ENCODE data around the gene ALS2.

Gene ALS2

GRCh38 chr2:201754717-201755415 lies 25.9 kb downstream of the ALS2 start:
- DNase-seq (ENCODE audit: low spot score) = no peak

- DNase-seq (ENCODE audit: low spot score) = no peak
Measured at GRCh38 chr2:201751566-201751965, 29.2 kb downstream of the ALS2 start.

DNA sequence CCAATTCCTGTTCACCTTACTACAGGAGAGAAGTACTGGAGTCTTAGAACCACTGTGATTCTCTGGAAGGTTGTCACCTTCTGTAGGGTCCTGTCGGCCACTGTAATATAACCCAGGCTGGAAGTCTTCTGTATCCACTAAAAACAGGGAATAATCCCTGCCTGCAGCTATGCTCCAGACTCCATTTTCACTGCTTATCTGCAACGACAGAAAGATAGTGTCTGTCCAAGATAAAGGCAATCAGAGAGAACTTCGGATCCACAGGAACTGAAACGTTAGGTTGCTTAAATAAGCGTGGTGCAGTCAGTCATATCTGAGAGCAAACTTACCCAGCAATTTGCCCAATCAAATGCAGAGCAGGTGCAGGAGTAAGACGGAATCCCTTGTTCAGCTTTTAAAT lies 34.2 kb downstream of the ALS2 start:
- no peak for DNase-seq (ENCODE audit: low spot score)

DNA sequence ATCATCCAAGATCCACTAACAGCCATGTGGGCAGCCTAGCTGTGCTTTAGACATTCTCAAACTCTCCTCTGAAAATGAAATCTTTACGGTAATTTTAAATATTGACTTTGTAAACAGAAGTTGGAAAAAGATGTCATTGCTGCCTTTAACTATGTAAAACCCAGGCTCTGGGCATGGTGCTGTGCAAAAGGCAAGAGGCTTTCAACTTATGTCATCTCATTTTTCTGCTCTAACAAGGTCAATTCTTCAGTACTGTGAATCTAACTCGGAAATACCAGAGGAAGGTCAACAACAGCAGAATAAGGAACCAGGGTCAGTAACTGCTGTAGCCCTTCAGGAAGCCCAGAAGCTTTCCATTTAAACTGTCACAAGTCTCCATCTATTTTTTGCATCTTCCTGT lies 45.2 kb downstream of the ALS2 start:
- no peak for DNase-seq (ENCODE audit: low spot score)

GRCh38 chr2:201734111-201734510 lies 46.6 kb downstream of the ALS2 start:
- DNase-seq (ENCODE audit: low spot score) = no peak

- DNase-seq (ENCODE audit: low spot score) = no peak
Measured at GRCh38 chr2:201733544-201733943, 47.2 kb downstream of the ALS2 start.

- DNase-seq (ENCODE audit: low spot score) = no peak
Measured at GRCh38 chr2:201730651-201731285, 50.0 kb downstream of the ALS2 start.

DNA sequence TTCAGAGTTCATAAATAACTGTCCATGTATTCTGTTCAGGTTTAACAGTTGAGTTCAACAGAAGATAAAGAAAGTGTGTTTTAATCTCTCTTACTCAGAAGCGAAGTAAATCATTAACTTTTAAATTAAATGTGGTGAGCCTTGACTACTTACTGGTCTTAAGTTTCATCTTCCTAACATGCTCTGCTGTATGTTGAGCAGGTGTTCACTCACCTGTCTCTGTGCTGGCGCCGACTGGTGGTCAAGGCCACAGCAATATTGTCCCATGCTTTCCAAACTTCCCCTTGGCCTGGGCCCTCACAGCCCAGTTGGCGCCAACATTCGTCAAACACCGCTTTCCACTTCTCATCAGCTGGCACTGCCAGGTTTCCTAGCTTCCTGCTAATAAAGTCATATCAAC lies 65.3 kb downstream of the ALS2 start:
- no peak for DNase-seq (ENCODE audit: low spot score)

DNA sequence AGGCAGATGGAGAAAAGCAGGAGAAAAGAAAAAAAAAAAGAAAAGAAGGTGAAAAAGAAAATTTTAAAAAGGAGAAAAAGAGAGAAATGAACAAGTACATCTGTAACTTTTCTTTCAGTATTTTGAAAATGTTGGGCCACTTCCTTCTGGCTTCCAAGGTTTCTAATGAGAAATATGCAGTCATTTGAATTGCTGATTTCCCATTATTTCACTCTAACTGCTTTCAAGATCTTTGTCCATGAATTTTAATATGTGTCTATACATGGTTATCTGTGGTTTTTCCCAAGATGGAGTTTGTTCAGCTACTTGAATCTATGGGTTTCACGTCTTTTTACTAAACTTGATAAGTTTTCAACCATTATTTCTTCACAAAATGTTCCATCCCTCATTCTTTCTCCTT lies 68.0 kb downstream of the ALS2 start:
- no peak for DNase-seq (ENCODE audit: low spot score)

- no peak for DNase-seq (ENCODE audit: low spot score)
Measured at GRCh38 chr2:201709747-201710146, 71.0 kb downstream of the ALS2 start.

- no peak for DNase-seq (ENCODE audit: low spot score)
Measured at GRCh38 chr2:201709049-201709448, 71.7 kb downstream of the ALS2 start.

DNA sequence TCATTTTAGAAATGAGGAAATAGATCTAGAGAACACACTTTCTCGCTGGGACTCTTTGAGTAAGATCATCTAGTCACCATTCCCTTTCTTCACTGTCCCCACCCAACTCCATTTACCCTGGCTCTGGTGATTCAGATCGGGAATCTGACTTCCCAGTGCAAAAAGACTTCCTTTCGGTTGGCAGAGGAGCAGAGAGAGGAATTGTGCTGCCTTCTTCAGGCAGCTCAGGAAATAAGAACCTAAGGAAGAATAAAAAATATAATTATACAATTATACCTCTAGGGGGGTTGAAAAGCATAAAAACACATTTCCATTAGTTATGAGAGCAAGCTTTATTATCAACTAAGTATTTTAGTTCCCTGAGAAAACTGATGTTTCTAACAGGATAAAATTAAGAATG lies 73.0 kb downstream of the ALS2 start:
- no peak for DNase-seq (ENCODE audit: low spot score)

- DNase-seq (ENCODE audit: low spot score) = no peak
Measured at GRCh38 chr2:201707142-201707541, 73.6 kb downstream of the ALS2 start.

DNA sequence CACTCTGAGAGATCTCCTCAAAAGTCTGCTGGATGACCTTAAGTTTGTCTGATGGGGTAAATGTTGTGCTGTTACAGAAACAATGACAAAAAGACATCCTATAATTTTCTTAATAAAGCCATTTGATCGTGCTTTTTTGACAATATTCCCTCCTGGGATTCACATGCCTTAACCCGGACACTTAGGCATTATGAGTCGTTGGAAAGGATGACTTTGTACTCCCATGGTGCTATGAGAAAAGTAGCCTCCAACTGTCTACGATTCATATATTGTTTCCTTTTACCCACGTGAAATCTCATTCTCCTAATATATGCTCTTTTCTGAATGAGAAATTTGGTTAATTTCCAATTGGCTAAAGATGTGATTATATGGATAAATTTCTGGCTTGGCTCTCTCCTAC lies 76.2 kb downstream of the ALS2 start:
- DNase-seq (ENCODE audit: low spot score) = no peak

DNA sequence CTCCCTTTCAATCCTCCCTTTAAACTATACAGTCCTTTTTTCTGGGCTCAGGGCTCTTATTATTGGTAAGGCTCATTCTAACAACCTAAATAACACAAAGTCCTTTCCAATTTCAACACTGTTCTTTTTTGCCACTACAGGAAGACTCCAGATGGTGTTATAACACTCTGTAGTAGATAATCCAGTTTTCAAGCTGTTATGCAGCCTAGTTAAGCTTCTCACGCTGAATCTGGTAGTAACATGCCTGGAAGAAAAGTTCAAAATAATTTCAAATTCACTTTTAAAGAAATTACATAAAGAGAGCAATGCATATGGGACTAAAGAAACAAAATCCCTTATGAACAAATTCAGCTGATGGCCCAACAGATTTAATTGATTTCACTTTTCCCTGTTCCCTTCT lies 79.1 kb downstream of the ALS2 start:
- DNase-seq (ENCODE audit: low spot score) = no peak

- no peak for DNase-seq (ENCODE audit: low spot score)
Measured at GRCh38 chr2:201699416-201699815, 81.3 kb downstream of the ALS2 start.

DNA sequence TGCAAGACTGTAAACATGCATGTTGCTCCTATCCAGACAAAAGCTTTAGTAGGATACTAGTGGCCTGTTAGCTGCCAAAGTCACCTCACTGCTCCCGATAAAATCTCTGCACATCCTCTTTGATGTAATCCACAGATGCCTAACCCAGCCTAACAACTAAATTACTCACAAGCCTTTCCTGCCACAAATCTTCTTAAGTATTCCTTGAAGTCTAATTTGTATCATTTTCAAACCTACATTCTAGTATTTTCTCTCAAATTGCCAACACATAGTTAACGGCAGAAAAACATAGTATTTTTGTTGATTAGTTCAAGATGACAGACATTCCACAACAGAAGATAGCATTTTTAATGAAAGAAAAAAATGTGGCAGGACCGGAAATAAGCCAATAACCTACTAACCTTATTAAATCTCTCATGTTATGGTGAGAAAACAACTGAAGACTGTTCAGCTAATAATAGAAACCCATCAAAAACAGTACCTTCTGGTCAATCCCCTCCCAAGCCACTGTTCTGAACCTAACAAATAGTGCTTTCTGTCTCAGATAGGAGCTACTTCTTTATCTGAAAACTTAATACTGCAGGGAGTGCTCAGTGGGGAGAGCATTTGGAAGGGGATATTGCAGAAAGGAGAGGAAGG lies 82.0 kb downstream of the ALS2 start, which contains the start of gene MPP4:
TSS of gene MPP4 (minus strand) at position 57 of the 639 bp plus-strand sequence. CDS start 4,690 bp downstream, outside the sequence.
- no peak for DNase-seq (ENCODE audit: low spot score)

GRCh38 chr2:201697899-201698298 lies 82.8 kb downstream of the ALS2 start:
- no peak for DNase-seq (ENCODE audit: low spot score)

DNA sequence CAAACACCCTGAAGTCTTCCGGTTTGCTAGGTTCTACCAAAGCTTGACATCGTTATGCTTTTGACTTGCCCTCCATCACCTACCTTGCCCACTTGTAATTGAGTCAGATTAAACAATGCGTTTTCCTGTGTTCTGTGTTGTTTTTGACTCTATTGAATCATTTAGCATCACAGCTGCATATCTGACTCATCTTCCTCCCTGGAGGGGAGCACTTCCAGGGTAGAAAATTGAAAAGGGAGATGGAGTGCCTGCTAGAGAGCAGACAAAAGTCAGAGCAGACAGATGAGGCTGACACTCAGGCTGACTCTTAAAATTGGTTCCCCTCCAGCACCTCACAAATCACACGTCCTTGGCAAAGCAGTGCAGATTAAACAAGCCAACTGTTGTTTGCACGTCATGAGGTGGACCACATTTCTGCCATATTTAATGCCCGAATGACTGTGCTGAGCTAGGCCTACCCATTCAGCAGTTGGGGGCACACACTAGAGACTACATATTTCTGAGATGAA lies 84.5 kb downstream of the ALS2 start:
- DNase-seq (ENCODE audit: low spot score) = no peak

- DNase-seq (ENCODE audit: low spot score) = no peak
Measured at GRCh38 chr2:201685156-201685555, 95.6 kb downstream of the ALS2 start.

GRCh38 chr2:201680743-201681142 lies 100.0 kb downstream of the ALS2 start:
- DNase-seq (ENCODE audit: low spot score) = peak; percentile 25

GRCh38 chr2:201678401-201678800 lies 102.3 kb downstream of the ALS2 start:
- no peak for DNase-seq (ENCODE audit: low spot score)

- no peak for DNase-seq (ENCODE audit: low spot score)
Measured at GRCh38 chr2:201675454-201675853, 105.3 kb downstream of the ALS2 start.

Data from germinal center (tissue), 1 donor.